Left hindlimb (tissue), 1 donor: Measurements from ENCODE around the gene FBXW7.

Experiments
- DNase-seq: peaks from one replicate; pipeline ENCODE4 v3.0.0-alpha.2; 2018

The FBXW7 gene

GRCh38 chr4:152540941-152541340, 5.0 kb upstream of the FBXW7 start:
- DNase-seq, result no peak

DNA sequence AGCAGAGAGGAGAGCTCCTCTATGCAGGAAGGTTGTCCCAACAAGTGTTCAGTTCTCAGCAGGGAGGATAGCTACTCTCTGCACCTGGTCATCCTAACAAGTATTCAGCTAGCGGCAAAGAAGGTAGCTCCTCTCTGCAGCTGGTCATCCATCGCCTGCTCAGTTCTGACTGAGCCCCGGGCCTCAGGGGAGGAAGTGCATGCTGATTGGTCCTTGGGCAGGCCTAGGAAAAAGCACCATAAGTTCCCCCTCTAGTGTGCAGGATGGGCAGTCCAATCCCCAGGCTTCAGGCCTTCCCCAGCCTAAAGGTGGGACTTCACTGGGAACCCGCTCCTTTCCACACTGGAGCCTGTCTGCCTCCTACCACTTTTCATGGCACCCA, 4.4 kb upstream of the FBXW7 start:
- no peak for DNase-seq

DNA sequence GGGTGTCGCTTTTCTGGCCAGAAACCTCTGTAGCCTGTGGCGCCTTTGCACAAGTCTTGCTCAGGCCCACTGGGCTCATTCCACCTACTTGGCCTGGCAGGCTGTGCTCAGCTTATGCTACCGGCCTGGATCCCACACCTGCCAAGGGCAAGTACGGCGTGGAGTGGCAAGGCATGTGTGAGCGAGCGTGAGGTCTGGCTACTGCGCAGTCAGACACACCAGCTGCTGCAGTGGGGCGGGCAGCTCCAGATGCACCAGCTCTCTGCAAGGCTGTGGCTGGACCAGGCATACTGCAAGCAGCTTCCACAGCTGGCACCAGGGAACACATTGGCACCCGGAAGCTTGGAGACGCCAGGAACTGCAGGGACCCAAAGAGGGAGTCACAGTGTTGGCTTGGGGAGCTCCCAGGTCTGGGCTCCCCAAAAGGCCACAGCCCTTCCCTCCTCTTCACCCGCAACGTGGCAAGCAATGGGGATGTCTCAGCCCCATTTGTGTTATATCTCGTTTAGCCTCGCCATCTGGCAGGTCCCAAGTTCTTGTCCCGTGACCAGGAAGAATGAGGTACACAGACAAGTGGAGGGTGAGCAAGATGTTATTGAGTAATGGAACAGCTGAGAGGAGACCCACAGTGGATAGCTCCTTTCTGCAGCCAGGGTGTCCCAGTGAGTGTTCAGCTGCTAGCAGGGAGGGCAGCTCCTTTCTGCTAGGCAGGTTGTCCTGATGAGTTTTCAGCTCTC, 3.8 kb upstream of the FBXW7 start:
- DNase-seq, result no peak

GRCh38 chr4:152537881-152538280, 2.0 kb upstream of the FBXW7 start:
- no peak for DNase-seq

DNA sequence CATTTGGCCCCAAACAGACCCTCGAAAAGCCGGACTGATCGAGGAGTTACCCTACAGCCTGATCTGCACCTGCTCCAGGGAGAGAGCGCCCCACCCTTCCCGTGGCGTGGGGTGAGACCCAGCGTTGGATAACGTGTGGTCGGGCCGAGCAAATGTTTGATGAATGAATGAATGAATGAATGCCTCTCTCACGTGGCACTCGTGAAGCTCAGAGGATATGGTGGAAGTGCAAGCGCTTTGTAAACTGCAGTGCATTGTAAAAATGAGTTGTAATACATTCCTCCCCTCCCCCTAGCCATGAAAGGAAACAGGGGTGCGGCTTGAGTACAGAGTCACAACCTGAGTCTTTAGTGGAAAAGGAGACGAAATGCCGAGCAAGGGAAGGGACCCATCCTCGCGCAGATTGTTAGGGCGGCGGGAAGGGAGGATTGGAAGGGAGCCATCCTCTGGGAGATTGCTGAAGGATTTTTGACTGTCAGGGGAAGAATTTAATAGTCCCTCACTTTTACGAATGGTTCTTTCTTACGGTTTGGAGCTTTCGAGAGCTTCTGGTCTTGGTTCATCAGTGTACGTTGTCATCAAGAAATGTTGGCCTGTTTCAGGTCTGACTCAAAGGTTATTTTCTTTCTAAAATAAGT, 772 bp upstream of the FBXW7 start:
- peak; percentile 48 for DNase-seq

DNA sequence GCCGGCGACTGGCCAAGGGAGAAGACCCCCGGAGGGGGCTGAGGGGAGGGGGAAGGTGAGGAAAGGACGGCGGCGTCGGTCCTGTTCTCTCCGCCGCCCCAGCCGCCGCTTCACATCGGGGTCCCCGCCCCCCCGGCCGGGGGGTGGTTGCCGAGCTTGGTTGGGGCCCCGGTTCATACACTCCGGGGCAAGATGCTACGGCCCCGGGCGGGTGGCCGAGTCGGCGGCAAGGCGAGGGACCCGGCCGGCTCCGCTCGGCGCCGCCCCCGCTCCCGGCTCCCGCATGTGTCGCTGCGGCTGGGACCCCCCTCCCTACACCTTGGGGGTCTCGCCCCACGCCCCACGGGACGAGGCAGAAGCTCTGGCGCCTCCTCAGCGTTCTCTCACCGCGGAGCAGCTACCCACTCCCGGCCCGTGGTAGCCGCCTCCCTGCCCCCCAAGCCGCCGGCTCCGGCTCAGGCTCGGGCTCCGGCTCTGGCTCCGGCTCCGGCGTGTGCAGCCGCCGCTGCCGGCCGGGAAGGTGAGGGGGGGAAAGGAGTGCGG, 461 bp downstream of the FBXW7 start:
- DNase-seq, result no peak

DNA sequence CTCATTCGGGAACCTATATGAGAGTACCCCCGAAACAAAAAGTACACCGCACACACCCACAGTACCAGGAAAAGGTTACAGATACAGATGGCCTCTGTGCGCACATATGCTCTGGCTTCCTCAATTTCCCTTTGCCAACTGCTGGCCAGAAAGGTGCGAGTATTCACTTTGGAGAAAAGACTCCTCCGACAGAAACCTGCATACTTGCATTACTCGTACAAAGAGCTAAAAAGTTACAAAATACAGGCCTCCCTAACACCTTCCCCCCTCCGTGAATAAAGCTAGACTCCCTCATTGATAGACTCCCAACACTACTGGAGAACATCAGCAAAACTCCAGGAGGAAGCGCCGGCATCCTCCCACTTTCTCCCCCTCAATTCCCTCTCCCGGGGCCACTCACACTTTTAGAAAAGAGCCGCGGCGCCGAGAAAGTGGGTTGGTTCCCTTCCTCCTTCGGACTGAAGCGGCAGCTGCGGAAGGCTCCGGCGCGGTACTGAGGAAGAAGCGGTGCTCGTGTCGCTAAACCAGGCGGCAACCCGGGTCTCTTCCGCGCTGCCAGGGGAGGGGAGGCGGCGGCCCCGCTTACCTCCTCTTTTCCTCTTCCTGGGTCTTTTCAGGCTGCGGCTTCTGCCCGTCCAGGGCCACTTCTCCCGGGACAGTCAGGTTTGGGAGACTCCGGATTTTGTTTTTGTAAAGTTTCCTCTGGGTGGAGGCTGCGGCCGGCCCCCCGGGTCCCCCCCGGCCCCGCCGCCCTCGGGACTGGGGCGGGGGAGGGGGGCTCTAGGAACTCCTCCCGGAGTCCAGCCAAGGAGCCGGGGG, 1.1 kb downstream of the FBXW7 start:
- DNase-seq, result no peak

GRCh38 chr4:152531479-152531878, 4.4 kb downstream of the FBXW7 start:
- no peak for DNase-seq

GRCh38 chr4:152530600-152530999, 5.3 kb downstream of the FBXW7 start:
- no peak for DNase-seq

DNA sequence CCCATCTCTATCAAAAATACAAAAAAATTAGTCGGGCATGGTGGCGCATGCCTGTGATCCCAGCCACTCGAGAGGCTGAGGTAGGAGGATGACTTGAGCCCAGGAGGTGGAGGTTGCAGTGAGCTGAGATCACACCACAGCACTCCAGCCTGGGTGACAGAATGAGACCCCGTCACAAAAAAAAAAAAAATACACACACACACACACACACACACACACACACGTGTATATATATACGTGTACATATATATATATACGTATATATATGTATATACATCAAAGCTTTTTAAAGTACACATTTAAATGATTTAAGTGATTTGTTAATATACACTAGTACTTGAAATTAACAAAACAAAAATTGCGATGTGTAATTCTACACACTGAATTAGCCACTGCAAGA, 6.0 kb downstream of the FBXW7 start:
- no peak for DNase-seq

DNA sequence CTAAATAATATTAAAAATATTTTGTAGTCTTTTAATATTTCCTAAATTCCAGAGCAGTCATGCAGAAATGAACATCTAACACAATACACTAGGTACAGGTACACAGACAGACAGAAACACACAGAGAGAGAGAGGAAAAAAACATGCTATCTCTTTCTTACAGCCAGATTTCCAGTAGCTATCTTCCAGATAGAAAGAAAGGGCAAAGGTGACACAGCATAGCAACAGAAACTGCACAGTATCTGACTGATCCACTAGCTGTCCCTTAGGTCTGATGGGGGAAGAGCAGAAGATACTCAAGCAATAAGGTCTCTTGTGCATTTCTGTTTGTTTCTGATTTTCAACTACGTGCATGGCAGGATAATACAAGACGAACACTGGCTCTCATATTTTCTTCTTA, 7.8 kb downstream of the FBXW7 start:
- DNase-seq, result no peak

- DNase-seq, result no peak
These were observed 10.0 kb downstream of the FBXW7 start for GRCh38 chr4:152525878-152526277.

- DNase-seq, result no peak
These were observed 11.5 kb downstream of the FBXW7 start for GRCh38 chr4:152524427-152524826.

DNA sequence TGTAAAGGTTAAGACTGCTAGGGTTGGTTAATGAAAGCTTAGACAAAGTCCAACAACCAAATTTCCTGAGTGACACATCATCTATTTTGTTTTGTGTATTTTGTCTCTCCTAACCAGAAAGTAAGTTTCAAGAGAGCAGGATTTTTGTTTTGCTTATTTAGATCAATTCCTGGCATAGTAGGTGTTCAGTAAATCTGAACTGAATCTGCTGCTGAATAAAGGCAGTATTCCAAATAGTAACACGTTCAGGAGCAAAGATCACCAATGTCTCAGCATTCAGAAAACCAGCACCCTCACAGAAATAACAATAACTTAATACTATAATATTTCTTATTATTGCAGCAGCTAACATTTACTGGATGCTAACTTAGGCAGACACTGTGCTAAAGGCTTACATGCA, 12.2 kb downstream of the FBXW7 start:
- DNase-seq, result no peak

- no peak for DNase-seq
These were observed 13.1 kb downstream of the FBXW7 start for GRCh38 chr4:152522754-152523153.

GRCh38 chr4:152522245-152522644, 13.6 kb downstream of the FBXW7 start:
- no peak for DNase-seq

DNA sequence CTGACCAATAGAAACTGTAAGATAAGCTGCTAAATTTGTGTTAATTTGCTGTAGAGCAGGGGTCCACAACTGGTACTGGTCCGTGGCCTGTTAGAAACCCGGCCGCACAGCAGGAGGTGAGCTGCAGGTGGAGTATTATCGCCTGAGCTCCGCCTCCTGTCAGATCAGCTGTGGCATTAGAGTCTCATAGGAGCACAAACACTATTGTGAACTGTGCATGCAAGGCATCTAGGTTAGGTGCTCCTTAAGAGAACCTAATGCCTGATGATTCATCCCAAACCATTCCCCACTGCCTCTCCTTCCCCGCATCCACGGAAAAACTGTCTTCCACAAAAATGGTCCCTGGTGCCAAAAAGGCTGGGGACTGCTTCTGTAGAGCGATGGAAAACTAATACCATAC, 19.7 kb downstream of the FBXW7 start:
- no peak for DNase-seq

DNA sequence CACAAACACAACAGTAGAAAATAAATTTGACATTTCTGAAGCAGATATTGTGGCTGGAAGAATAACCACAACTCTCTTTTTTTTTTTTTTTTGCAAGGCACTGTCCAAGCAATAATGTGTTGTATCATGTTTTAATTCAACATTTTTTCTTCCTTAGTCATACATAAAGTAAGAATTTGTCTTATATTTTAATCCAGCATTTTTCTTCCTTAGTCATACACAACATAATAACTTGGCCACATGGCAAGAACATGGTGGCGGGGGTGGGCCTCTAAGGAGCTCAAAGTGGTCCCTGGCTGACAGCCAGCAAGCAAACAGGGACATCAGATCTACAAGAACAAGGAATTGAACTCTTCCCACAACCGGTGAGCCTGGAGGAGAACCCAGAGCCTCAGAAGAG, 20.2 kb downstream of the FBXW7 start:
- no peak for DNase-seq

DNA sequence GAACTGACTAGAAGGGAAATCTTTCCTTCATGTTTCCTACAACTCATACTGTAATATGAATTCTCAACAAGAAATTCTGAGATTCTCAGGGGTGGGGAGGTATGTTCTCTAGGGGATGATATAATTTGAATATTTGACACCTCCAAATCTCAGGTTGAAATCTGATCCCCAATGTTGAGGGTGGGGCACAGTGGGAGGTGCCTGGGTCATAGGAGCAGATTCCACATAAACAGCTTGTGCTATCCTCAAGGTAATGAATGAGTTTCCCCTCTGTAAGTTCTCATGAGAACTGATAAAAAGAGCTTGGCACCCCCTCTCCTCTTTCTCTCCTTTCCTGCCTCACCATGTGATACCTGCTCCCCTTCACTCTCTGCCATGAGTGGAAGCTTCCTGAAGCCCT, 21.5 kb downstream of the FBXW7 start:
- no peak for DNase-seq

DNA sequence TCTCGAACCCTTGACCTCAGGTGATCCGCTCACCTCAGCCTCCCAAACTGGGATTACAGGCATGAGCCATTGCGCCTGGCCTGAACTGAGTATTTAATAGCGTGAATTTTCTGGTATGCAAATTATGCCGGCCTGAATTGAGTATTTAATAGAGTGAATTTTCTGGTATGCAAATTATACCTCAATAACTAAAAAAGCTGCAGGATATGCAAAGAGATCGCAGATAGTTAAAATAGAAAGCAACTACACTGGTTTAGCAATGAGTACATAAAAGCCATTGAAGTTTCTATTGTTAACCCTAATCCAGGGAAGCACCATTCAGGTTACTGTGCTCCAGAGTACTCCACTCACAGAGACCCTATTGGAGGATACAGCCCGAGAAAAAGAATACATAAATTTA, 22.8 kb downstream of the FBXW7 start:
- DNase-seq, result no peak

DNA sequence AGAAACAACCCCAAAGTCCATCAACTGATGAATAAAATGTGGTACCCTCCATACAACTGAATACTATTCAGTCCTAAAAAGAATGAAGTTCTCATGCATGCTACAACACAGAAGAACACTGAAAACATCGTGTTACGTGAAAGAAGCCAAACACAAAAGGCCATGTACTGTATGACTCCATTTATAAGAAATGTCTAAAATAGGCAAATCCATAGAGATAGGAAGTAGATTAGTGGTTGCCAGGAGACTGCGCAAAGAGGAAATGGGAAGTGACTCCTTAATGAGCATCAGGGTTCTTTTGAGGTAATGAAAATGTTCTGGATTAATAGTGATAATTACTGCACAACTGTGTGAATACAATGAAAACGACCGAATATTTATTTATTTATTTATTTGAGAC, 23.4 kb downstream of the FBXW7 start:
- DNase-seq, result no peak

DNA sequence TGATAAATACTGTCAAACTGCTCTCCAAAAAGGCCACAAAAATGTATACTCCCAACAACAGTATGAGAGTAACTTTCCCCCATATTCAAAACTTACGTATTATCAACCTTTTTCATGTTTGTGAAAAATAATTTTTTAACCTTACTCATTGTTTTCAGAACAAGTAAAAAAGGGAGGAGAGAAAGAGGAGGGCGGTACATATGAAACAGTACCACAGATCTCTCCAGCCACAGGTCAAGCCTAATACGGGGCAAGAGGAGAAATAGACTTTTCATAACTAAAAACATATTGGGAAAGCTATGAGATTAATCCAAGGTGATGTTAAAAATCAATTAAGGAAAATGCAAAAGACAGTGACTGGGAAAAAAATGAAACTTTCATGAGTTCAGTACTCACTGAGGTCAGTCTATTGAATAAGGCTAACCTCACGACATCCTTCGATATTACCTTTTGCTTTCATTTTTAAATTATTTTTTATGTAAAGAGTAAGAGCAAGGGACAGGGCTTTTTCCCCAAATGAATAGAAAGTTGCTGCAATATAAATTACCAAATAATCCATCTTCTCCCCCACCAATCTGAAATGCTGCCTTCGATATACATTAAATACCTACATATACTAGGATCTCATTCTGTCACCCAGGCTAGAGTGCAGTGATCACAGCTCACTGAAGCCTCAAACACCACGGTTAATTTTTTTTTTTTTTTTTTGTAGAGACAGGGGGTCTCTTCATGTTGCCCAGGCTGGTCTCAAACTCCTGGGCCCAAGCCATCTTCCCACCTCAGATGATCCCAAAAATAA, 25.3 kb downstream of the FBXW7 start:
- no peak for DNase-seq
